ENCODE data around the gene TNIK. TPM values are rescaled to one million over a fixed set of nuclear protein-coding genes. Genes with fewer than 3 reads are reported as not detected.

TNIK gene
- total RNA-seq, 1 donor from 2014 or later = 9.3 TPM

DNA sequence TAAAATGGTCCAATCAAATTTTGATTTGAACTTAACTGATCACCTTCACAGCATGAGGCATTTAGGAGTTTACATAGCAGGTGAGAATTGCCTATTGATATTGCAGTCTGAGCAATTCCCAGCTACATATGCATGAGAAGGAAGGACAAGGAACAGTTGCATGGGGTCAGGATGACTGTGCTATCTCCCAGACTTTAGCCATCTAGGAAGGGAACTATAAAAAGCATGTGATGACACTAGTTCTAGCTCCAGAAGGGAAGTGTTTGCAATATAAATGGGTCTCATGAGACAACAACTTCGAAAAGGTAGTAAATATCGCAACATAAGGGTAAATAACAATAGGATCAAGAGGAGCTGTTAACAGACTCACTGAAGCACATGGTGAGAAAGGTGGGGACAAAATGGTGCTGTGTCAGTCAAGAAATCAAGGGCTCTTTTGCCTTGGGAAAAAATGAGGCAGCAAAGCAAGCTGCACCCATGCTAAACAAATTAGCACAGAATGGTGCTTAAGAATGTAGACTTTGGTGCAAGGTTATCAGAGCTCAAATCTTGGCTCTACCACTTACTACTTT, 343.3 kb downstream of the TNIK start:
- DNase-seq (ENCODE audit: low spot score in 2 of 2, unreplicated experiment in 2 of 2) = no peak
- no peak overlapping the region for H3K4me3 Mint-ChIP-seq
- no peaks in the 10 kb centered on the region for H3K27me3 Mint-ChIP-seq (ENCODE audit: low read depth)
- TF ChIP-seq, protein P1, sequence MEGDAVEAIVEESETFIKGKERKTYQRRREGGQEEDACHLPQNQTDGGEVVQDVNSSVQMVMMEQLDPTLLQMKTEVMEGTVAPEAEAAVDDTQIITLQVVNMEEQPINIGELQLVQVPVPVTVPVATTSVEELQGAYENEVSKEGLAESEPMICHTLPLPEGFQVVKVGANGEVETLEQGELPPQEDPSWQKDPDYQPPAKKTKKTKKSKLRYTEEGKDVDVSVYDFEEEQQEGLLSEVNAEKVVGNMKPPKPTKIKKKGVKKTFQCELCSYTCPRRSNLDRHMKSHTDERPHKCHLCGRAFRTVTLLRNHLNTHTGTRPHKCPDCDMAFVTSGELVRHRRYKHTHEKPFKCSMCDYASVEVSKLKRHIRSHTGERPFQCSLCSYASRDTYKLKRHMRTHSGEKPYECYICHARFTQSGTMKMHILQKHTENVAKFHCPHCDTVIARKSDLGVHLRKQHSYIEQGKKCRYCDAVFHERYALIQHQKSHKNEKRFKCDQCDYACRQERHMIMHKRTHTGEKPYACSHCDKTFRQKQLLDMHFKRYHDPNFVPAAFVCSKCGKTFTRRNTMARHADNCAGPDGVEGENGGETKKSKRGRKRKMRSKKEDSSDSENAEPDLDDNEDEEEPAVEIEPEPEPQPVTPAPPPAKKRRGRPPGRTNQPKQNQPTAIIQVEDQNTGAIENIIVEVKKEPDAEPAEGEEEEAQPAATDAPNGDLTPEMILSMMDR (IDR thresholded peaks at IDR 0.05; ENCODE audit: unreplicated experiment) = no peak
- no peak overlapping the region for H3K27ac Mint-ChIP-seq
- H3K36me3 Mint-ChIP-seq = peaks cover 5% of the 10 kb centered on the region
- peaks cover 4% of the 10 kb centered on the region for H3K9me3 Mint-ChIP-seq
- peaks cover 4% of the 10 kb centered on the region for H3K4me1 Mint-ChIP-seq

DNA sequence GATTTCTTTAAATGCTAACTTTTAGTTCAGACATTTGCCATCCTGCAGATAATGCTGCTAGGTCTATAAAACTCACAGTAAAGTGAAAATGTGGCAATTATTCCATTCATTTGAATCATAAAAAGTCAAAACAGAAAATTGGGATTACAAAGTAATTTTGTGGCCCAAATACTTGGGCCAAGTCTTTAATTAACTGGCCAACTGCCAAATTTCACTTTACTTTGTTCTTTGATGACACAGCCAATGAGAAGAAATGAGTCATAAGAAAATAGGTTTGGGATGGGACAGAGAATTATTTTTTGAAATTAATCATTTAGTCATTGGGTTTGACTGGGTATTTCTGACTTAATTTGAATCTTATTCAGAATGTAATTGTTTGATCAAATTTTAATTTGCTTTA, 343.8 kb downstream of the TNIK start:
- H3K9me3 Mint-ChIP-seq = peaks cover 4% of the 10 kb centered on the region
- TF ChIP-seq, protein P1 (IDR thresholded peaks at IDR 0.05; ENCODE audit: unreplicated experiment) = no peak
- H3K27ac Mint-ChIP-seq = no peak overlapping the region
- DNase-seq (ENCODE audit: low spot score in 2 of 2, unreplicated experiment in 2 of 2) = no peak
- no peaks in the 10 kb centered on the region for H3K27me3 Mint-ChIP-seq (ENCODE audit: low read depth)
- H3K36me3 Mint-ChIP-seq = peaks cover 5% of the 10 kb centered on the region
- H3K4me1 Mint-ChIP-seq = peaks cover 4% of the 10 kb centered on the region
- no peak overlapping the region for H3K4me3 Mint-ChIP-seq

DNA sequence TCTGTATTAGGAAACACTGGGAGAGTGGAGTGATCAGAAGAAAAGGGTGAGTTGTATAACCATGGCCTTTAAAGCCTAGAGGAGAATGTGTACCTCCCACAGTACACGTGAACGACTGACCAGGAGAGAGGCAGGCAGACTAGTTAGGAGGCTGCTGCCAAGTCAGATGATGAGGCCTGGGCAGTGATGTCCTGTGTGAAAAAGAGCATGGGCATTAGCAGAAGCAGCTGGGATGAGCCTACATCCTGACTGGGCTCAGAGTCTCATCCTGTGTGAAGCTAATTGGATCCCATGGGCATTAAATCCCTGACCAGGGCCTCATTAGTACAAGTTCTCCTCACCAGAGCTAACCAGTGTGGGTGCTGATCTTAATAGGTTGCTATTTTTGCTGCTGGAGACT, 344.5 kb downstream of the TNIK start:
- Mint-ChIP-seq H3K27me3 (ENCODE audit: low read depth) (no peaks in the 10 kb centered on the region), H3K36me3 (peaks cover 5% of the 10 kb centered on the region), H3K4me1 (peaks cover 4% of the 10 kb centered on the region), H3K9me3 (peaks cover 4% of the 10 kb centered on the region), H3K27ac (no peak overlapping the region), H3K4me3 (no peak overlapping the region)
- TF ChIP-seq, protein P1 (IDR thresholded peaks at IDR 0.05; ENCODE audit: unreplicated experiment) = no peak
- no peak for DNase-seq (ENCODE audit: low spot score in 2 of 2, unreplicated experiment in 2 of 2)

DNA sequence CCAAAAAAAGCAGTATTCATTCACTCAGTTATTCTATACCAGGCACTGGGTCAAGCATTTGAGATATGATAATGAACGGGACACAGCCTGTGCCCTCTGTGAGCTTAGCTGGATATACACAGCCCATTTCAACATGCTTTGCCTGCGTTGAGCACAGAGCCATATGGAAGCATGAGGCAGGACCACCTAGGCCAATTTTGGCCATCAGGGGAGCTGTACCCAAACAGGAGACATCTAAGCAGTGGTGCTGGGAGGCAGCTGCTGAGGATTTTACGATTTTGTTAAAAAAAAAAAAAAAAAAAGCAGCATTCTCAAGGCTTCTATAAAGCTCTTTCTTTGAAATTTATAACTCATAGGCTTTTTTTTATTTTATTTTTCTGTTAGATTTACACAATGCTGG, 346.5 kb downstream of the TNIK start:
- no peaks in the 10 kb centered on the region for H3K9me3 Mint-ChIP-seq
- H3K4me3 Mint-ChIP-seq = no peak overlapping the region
- peaks cover 4% of the 10 kb centered on the region for H3K36me3 Mint-ChIP-seq
- TF ChIP-seq, protein P1 (IDR thresholded peaks at IDR 0.05; ENCODE audit: unreplicated experiment) = no peak
- peaks cover 4% of the 10 kb centered on the region for H3K4me1 Mint-ChIP-seq
- DNase-seq (ENCODE audit: low spot score in 2 of 2, unreplicated experiment in 2 of 2) = no peak
- H3K27ac Mint-ChIP-seq = no peak overlapping the region
- H3K27me3 Mint-ChIP-seq (ENCODE audit: low read depth) = no peaks in the 10 kb centered on the region

DNA sequence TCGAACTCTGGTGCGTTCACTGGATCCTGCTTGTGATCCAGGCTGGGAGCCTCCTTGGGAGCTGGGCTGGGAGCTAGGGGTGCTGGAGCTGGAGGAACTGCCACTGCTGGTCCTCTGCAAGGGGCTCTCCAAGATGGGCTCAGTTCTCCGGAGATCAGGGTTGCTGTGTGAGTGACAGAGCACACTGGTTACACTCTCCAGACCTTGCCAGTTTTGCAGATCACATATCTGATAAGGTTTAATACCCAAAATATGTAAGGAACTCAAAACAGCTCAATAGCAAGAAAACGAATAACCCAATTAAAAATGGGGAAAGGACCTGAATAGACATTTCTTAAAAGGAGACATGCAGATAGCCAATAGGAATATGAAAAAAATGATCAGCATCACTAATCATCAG, 349.5 kb downstream of the TNIK start:
- Mint-ChIP-seq H3K36me3 (peaks cover 4% of the 10 kb centered on the region), H3K9me3 (no peaks in the 10 kb centered on the region), H3K27me3 (ENCODE audit: low read depth) (no peaks in the 10 kb centered on the region), H3K27ac (no peak overlapping the region), H3K4me1 (no peaks in the 10 kb centered on the region), H3K4me3 (no peak overlapping the region)
- DNase-seq (ENCODE audit: low spot score in 2 of 2, unreplicated experiment in 2 of 2) = no peak
- TF ChIP-seq, protein P1 (IDR thresholded peaks at IDR 0.05; ENCODE audit: unreplicated experiment) = no peak

DNA sequence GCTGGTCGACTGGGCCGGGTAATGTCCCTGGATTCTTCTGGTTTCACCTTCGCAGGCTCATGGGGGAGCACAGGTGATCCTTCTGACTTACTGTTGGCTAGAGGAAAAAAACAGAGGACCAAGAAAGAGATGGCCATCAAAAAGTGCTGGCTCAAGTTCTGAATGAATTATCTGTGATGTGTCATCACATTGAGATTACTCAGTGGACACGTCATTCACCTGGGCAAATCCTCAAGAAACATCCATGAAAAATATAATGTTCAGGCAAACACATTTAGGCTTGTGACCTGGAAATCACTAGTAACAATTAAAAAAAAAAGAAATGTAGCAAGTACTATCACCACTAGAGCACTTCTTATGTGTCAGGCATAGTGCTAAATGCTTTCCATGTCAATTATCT, 352.1 kb downstream of the TNIK start:
- Mint-ChIP-seq H3K9me3 (no peaks in the 10 kb centered on the region), H3K4me1 (no peaks in the 10 kb centered on the region), H3K27ac (no peak overlapping the region), H3K4me3 (no peak overlapping the region), H3K36me3 (peaks cover 4% of the 10 kb centered on the region), H3K27me3 (ENCODE audit: low read depth) (no peaks in the 10 kb centered on the region)
- DNase-seq (ENCODE audit: low spot score in 2 of 2, unreplicated experiment in 2 of 2) = no peak
- TF ChIP-seq, protein P1 (IDR thresholded peaks at IDR 0.05; ENCODE audit: unreplicated experiment) = no peak

Data from mesothelial cell of epicardium (in vitro differentiated cells).